CD4-positive, alpha-beta T cell treated with Interleukin-17A for 1 hour (primary cell): ENCODE results near the gene CCDC149.

Source experiments
- DNase-seq: peaks from one replicate; pipeline ENCODE4 v3.0.0-alpha.2; 2020

The CCDC149 gene

DNA sequence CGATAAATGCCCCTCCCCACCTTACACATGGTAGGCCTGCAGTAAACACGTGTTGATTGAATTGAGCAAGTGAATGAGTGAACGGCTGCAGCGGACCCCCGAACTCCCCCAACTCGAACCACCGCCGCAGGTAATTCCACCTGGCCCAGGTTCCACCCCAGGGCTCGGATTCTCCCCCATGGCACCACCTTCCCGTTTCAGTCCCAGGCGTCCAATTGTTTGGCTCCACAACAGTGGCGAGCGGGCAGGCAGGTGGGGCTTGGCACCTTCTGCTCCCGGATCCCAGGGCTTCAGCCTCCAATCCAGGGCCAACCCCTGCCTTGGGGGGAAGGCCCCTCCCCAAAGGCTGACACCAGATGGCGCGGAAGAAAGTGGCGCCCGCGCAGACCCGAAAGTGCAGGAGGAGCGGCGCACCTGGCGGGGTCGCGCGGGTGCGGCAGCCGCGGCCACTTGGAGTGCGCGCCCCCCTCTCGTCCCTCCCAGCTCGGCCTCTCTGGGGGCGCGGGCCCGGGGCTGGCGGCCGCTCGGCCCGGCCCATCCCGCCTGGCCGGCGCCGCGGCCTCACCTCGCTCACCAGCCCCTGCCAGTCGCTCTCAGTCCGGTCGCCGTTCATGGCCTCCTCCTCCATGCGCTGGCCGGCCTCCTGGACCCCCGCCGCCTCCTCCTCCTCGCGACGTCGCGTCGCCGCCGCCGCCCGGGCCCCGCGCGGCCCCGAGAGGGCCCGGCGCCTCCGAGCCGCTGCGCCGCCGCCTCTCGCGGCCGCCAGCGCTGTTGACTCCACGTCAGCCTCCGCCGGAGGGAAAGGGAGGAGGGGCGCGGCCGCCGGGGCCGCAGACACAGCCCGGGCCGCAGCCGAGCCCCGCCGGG lies at the start of gene CCDC149:
Gene CCDC149 (minus strand): TSS at position 791 of the 867 bp plus-strand sequence. CDS start 178 bp downstream, at position 613.
- DNase-seq: no peak

DNA sequence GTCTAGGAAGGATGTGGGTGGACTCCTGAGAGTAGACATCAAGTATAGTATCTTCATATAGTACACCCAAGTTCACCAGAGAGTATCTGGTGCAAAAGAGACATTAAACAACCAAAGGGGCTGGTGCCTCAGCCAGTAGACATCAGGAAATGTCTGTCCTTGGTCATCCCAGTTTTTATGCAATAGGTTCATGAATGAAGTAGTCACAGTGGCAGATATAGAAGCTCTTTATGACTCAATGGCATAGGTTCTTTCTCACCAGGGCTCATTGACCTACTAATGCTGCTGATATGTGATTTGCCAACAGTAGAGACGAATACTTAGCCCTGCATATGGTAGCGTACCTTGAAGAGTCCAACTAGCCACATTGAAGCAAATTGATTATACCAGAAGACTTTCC lies 45.0 kb upstream of the CCDC149 start:
- no peak for DNase-seq

DNA sequence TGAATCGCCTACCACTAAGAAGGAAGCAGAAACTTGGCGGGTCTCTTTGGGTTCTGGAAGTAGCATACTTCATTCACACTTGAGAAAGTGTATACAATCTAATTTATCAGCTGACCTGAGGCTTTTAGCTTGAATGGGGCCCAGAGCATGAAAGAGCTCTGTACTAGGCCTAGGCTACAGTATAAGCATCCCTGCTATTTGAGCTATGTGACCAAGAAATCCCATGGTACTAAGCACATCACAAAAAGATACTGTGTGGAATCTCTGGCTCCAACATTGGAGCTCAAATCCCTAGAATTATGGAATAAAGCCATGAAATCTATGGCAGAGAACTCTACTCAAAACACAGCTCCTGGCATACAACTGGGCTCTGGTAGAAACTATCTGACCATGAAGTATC lies 43.9 kb upstream of the CCDC149 start:
- no peak for DNase-seq

DNA sequence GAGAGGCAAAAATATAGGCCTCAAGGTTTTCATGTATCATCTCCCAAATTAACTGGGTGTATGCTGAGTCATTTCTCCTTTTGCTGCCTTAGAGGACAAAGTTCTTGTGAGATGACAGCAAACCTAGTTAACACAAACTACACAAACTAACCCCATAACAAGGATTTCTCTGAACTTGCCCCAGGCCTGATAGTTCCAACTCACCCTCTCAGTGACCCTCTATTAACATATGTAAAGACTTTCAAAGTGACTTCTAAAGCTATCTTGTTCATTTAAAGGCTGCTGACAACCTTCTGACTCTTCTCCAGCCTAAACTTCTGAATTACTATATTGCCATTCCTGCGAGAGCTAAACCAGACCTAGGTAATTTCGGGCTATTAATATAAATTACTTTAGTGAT lies 43.2 kb upstream of the CCDC149 start:
- no peak for DNase-seq

DNA sequence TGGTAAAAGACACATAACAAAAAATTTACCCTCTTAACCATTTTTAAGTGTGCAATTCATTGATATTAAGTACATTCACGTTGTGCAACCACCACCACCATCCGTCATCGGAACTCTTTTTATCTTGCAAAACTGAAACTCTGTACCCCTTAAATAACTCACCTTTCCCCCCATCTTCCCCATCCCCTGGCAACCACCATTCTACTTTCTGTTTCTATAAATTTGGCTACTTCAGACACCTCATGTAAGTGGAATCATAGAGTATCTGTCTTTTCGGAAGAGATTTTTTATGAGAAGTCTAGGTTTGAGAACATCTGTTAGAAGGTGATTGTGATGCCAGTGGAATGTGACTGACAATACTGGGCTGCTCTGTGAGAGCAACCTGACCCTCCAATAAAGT lies 39.8 kb upstream of the CCDC149 start:
- DNase-seq: no peak

DNA sequence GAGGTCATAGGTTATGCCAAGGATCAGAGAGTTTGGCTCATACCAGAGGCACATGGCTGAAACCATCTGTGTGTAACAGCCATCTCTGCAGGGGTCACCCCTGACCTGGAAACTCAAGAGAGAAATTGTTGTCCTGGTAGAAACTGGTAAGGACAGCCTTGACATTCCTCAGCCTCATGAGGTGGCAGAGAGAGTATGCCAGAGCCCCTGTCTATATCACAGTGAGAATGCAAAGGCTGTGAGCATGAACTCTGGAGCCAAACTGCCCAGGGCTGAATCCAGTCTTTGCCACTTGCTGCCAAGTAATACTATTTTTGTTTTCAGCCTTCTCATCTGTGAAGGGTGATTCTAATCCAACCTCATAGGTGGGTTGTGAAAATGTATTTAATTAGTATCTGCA lies 37.1 kb upstream of the CCDC149 start:
- DNase-seq: no peak

DNA sequence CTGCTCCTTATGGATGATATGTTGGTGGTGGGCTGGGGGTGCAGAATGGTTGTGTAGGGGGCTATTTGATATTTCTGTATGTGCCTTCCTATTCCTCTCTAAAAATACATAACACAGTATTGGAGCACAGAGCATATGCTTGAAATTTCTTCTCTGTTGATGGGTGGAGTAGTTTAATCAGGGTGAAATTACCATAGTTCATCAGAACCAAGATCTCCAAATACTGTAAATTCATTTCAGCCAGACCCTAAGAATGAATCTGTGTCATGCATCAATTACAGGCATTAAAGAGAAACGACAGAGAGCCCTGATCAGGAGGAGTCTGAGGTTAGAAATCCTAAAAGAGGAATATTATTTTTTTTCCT lies 25.1 kb upstream of the CCDC149 start:
- DNase-seq: no peak

DNA sequence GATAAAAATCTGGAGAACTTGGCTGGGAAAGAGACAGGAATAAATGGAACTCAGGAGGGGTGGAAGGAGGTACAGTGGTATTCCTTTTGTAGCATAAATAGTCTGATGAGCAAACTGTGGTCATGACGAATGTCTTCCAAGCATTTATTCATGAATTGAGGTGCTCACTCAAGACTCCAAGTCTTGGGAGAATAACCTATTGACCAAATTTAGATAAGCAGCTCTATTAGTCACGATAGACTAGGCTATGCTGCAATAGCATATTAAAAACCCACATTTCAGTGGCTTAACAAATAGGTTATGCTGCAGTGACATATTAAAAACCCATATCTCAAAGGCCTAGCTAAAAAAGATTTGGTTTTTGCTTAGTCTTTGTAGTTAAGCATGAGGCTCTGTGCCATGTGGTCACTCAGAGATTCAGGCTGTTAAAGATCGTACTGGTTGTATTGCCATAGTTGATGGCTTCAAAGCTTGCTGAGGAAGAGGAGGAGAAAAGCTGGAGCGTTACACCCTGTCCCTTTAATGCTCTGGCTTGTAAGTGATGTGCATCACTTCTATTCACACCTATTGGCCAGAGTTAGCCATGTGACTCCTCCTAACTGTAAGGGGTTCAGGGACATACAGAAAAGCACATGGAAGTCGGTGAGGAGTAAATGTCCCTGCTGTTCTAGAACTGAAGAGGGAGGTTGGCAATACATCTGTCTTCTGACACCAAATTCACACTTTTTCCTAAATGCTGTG lies 24.5 kb upstream of the CCDC149 start:
- DNase-seq: no peak

DNA sequence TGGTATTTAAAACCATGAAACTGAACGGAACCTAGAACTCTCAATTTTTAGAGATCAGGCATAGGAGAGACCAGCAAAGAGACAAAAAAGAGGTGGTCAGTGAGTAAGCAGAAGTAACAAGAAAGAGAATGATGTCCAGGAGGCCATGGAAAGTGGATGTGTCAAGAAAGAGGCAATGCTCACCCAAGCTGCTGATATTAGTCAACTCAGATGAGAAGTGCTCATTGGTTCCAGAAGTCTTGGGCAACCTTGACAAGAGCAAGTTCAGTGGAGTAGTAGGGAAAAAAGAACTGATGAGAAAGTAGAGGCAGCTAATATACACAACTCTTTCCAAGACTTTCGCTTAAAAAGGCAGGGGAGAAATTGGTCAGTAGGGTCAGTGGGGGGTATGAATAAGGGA lies 23.0 kb upstream of the CCDC149 start:
- no peak for DNase-seq

DNA sequence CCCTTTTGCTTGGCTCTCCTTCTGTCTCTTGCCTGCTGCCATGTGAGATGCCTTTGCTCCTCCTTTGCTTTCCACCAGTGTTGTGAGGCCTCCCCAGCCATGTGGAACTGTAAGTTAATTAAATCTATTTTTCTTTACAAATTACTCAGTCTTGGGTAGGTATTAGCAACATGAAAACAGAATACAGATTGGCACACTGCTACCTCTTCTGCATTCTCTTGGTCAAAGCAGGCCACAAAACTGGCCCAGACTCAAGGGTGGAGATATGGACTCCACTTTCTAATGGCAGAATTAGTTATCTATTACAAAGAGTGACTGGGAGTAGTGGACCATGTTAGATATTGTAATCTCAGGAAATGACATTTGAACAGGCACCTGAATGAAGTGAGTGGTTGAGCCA lies 21.5 kb upstream of the CCDC149 start:
- DNase-seq: no peak

DNA sequence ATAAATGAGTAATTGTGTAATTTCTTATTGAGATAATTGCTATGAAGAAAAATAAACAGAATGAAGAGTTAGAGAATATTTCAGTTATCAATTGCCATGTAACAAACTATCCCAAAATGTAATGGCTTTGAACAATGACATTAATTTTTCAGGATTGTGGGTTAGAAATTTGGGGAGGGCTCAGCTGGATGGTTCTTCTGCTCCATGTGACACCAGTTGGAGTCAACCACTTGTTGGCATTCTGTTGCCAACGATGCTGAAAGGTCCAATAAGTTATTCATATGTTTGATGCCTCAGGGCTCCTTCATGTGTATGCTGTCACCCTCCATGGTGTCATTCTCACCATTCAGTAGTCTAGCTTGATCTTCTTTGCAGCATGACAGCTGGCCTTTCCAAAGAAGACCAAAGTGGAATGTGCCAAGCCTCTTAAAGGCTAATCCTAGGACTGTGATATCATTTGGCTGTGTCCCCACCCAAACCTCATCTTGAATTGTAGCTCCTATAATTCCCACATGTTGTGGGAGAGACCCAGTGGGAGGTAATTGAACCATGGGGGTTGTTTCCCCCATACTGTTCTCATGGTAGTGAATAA lies 20.9 kb upstream of the CCDC149 start:
- DNase-seq: no peak

DNA sequence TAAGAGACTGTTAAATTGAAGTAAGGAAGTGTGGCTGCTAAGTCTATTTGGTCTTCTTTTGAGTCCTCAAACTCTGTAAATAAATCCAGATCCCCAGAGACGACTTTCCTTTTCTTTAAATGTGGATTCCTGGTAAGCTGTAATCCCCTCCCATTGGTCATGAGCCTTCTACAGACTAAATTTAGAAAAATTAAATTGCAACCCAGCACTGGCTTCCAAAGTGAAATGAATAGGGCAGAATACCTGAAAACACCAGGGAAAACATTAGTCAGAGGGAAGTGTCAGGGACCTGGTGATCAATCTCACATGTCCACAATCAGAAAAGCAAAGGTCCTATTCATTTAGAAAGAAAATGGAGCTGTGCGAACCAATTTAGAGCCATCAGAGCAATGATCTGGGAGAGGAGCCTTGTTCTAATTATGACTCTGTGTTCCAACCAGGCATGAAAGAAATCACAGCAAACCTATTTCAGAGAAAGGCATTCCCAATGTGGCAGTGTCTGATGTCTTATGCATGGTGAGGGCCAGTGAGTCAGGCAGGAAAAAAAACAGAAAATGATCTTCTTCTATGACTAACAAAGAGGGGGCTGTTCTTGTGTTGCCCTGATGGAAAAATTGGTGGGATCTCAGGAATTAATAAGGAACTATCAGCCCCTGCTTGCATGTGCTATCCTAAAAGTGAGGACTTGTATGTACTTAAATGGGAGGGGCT lies 19.8 kb upstream of the CCDC149 start:
- no peak for DNase-seq

DNA sequence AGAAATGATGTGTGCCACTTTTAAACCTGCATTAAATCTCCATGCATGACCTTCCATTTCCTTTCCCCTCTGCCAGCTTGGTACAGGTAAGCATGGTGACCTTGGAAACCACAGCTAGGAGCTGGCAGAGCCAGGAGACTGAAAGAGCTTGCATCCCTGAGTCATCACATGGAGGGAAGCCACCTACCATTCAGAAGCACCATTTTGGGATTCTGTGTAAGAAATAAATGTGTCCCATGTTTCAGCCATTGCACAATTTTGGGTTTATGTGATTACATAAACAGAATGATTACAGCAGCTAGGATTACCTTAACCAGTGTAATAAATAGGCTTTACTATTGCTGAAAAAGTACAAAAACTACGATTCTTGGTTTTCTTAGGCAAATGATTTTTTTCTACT lies 17.3 kb upstream of the CCDC149 start:
- DNase-seq: no peak

DNA sequence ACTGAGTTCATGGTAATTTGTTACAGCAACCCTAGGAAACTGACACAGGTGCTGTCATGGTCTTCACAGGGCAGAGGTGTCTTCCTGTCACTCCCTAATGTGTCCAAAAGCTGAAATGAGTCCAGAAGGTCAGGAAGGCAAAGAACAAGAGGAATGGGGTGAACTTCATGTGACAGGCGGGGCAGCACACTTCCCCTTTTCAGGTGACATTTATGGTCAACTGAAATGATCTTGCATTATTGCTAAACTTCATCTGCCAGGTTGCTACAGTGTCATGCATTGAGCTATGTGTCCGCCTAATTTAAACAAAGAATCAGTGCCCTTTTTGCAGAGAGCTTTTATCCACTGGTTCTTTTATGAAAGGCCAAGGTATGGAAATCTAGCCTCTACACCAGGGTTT lies 15.9 kb upstream of the CCDC149 start:
- no peak for DNase-seq

DNA sequence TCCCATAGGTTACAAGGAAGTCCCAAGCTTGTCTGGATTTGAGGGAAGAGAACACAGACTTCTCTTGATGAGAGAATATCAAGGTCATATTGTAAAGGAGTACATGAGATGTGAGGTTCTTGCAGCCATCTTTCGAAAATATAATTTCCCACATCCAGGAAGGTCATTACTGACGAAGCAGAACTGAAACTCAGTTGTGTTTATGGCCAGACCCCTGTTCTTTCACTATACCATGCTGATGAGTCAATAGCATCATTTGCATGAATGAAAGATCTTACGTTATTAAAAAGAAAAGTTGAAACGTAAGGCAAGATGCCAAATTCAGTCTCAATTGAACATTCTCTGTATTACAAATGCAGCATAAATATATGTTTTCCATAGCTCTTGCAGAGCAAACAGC lies 14.2 kb upstream of the CCDC149 start:
- no peak for DNase-seq

DNA sequence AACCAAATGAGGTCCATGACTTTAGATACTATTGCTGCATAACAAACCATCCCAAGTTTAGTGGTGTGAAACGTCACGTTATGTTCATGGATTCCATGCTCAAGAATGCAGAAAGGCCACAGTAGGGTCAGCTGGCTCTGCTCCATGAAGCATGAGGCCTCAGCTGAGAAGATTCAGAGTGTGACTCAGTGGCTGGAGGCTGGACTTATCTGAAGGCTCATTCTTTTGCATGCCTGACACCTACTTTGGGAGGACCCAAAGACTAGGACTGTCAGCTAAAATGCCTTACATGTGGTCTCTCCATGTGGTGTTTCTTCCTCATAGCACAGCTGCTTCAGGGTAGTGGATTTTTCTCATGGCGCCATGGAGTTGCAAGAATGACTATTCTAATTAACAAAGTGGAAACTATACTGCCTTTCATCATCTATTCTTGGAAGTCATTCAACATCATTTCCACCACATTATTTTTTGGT lies 11.5 kb upstream of the CCDC149 start:
- DNase-seq: no peak

DNA sequence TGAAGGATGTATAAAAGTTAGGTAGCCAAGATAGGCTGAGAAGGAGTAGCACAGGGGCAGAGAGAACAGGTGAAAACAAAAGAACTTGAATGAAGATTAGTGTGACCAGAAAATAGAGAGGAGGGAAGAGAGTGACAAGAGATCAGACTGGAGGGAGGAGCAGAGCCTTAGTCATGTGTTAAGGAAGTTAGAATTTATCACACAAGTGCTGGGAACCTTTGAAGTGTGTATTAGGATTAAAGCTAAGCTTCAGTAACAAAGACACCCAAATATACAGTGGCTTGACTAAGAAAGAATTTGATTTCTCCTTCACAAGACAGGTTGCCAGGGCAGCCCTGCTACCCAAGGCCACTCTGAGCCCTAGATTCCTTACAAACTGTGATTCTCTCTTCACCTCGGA lies 10.7 kb upstream of the CCDC149 start:
- no peak for DNase-seq

DNA sequence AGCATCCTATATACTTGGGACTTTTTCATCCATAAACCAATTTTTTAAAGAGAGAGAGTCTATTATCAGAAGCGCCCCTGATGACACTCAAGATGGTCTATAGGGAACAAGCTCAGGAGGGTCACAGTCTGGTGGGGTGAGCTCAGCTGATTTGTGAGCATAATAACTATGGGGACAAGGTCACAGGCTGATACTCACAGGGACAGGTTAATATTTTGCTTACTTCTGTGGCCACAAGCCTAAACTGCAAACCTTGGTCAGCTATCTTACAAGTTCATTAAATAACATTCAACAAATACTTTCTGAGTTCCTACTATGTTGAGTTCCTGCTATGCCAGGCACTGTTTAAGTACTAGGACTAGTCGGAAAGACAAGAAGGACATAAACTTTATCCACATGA lies 10.2 kb upstream of the CCDC149 start:
- DNase-seq: no peak

DNA sequence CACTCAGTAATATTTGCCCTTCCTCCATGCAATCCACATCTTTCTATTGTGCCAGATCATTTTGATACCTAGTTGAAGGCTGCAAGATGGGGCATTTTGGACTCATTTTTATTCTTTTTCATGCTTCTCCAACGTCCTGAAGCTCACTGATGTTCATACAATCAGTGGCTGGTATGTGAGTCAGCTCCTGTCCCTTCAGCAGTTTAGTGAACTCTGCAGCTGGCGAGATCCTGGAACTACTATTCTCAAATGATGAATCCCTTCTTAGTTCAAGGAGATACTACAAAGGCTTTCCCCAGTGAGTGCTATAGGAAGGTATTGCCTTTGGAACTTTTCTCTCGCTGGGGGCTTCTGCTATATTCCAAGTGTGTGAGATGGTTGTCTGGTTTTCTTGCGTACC lies 9.6 kb upstream of the CCDC149 start:
- DNase-seq: no peak

DNA sequence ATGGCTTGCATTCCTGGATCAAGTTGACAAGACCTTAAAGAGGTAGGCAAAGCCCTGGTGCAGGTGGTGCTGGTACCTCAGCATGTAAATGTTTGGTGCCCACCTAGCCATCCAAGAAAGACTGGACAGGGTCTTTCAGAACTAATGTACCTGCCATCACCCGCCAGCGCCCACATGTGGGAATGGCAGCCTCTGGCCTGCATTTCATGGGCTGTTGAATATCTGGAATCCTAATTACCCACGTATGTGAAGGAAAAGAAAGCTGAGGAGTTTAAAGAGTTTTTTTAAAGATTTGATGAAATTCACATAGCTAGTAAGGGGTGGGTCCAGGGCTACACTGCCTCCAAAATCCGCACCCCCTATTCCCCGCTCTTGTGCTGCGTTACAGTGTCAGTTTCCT lies 8.6 kb upstream of the CCDC149 start:
- no peak for DNase-seq

DNA sequence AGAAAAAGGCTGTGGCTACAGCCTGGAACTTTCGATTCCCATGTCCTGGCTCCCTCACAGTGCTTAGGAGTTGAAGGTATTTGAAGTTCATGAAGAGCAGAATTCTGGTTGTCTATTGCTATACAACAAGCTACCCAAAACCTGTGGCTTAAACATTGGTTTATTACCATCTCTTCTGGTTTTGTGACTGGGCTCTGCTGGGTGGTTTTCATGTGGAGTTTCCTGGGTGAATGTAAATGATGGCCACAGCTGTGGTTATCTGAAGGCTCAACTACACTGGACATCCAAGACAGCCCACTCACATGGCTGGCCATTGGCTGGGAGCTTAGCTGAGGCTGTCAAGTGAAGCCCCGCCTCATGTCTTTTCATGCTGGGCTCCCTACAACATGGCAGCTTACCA lies 7.2 kb upstream of the CCDC149 start:
- no peak for DNase-seq

DNA sequence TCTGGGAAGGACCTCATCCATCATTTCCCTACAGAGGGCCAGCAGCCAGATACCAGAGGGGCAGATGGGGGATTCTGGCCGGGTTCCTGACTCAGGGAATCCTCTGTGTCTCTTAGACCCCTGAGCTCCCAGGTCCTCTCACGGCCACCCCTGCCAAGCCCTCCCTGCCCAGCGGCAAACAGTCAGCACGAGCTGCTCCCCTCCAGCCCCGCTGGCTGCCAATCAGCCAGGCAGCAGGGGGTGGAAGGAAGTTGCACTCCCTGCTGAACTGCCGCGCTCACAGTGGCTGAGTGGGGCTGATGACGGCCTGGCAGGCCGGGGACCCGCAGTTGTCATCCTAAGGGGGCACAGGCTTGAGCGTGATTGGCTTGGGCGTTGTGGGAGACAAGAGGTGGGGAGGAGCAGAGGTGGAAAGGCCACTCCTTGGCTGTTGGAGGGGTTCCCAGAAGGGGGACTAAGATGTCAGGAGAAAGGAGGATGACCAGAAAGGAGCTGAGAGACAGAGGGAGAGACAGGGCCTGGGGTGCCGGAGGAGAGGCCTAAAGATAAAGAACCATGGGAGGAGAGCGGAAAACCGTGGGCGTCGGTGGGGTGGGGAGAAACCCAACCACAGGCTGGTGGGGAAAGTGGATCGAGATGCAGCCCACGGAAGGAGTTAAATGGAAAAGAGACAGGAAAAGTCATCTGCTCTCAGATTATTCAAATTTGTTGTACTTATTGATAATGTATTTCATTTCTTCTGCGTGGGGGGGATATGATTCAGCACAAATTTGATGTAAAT lies 4.4 kb upstream of the CCDC149 start:
- no peak for DNase-seq
